Stimulated activated CD4-positive, alpha-beta T cell treated with anti-CD3 and anti-CD28 coated beads, Interleukin-4, amount 100 ng/mL, for 24 hours (primary cell): ENCODE measurements around the gene UBTD1.

Source experiments
- DNase-seq: peaks from one replicate; pipeline ENCODE4 v3.0.0-alpha.2; 2020

Gene UBTD1

DNA sequence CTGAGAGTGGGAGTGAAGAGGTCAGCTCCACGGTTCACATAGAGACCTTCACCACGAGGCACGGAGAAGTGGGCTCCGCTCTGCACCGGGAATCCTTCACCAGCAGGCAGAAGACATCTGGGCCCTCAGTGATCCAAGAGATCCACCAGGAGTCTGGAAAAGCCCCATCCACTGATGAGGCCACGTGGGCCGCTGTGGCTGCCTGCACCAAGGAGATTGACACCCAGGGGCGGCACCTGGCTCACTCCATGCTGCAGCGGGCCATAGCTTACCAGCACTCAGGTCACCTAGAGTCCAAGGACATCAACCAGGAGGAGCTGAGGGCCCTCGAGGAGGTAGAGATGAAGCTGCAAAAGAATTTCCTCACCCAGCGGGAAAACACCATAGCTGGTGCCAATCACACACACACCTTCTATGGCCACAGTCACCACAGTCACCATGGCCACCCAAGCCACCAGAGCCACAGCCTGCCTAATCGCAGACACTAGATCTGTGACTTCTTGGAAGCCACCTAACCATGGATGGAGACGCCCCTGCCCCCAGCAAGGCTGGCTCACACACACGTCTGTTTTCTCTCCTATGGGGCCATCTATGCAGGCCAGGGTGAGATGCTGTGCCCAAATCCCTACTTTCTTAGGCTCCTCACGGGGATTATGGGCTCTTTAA, 91.5 kb downstream of the UBTD1 start:
- DNase-seq = no peak

GRCh38 chr10:97590748-97591495, 92.2 kb downstream of the UBTD1 start:
- no peak for DNase-seq

DNA sequence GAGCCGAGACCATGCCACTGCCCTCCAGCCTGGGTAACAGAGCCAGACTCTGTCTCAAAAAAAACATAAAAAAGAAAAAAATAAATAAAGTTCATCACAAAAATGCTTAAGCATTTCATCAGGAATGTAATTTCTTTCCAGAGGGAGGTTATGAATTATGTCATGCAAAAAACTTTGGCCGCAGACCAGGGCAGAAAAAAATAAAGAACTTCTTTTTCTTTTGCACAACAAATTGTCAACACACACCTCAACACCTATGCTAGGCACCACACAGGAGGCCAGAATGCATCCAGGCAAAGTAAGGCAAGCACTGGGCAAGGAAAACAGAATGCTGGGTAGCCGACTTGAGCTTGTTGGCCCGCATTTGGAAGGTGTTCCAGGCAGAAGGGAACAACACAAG, 94.7 kb downstream of the UBTD1 start:
- no peak for DNase-seq

GRCh38 chr10:97596101-97597082, 97.7 kb downstream of the UBTD1 start:
- DNase-seq = no peak

DNA sequence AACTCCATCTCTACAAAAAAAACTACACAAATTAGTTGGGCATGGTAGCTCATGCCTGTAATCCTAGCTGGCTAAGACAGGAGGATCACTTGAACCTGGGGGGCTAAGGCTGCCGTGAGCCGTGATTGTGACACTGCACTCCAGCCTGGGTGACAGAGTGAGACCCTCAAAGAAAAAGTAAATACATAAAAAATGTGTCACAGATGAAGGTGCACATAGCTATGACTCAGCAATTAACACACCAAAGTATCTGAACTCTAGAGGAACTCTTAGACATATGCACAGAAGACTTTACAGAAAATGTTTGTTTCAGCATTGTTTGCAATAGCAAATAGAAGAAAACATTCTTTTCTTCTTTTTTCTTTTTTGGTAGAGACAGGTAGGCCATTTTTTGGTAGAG, 99.1 kb downstream of the UBTD1 start:
- no peak for DNase-seq

GRCh38 chr10:97598407-97599271, 99.9 kb downstream of the UBTD1 start:
- DNase-seq = no peak

DNA sequence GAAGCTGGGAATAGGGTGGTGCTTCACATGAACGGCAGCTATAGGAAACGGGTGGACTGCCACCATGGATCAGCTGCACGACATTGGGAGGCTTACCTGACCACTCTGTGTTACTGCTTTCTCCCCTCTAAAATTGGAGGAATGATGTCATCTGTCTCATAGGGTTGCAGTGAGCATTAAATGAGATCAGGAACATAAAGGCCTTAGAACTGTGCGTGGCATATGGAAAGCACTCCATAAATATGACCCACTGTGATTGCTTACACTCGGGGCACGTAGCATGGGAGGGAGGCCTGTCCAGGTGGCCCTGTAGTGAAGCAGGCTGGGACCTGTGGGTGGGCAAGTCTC, 100.5 kb downstream of the UBTD1 start:
- no peak for DNase-seq

DNA sequence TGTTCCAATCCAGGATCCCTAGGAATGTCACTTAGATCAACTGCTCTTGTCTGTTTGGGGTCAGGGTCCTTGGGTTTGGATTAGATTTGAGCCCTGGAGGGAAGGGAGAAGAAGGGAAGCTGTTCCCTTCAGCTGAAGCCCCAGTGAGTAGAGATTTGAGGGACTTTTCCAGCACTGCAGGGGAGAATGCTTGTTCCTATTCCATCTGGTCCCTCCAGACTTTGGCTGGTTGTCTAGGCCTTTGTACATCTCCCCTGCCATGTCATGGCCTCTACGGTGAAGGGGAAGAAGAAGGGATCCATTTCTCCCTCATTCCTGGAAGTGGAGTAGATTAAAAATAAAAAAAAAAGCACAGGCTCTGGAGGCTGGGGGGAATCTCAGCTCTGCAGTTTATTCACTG, 101.9 kb downstream of the UBTD1 start:
- no peak for DNase-seq

- DNase-seq = no peak
Measured at GRCh38 chr10:97601268-97602215, 102.8 kb downstream of the UBTD1 start.

- DNase-seq = no peak
Measured at GRCh38 chr10:97607095-97607636, 108.4 kb downstream of the UBTD1 start.

- DNase-seq = no peak
Measured at GRCh38 chr10:97608991-97609561, 110.4 kb downstream of the UBTD1 start.

DNA sequence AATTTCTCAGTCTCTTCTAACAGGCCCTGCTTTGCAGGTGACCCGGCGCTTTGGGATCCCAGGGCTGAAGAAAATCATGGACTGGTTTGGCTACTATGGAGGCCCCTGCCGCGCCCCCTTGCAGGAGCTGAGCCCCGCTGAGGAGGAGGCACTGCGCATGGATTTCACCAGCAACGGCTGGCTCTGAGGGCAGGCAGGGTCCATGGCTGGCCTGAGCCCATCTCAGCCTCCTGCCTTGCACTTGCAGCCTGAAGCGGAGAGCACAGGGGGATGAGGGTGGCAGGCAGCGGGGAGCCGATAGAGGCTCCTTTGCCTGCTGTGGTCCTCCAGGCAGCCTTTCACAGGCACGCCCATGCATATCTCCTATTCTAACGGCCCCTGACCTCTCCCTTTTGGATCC, 112.7 kb downstream of the UBTD1 start:
- no peak for DNase-seq

DNA sequence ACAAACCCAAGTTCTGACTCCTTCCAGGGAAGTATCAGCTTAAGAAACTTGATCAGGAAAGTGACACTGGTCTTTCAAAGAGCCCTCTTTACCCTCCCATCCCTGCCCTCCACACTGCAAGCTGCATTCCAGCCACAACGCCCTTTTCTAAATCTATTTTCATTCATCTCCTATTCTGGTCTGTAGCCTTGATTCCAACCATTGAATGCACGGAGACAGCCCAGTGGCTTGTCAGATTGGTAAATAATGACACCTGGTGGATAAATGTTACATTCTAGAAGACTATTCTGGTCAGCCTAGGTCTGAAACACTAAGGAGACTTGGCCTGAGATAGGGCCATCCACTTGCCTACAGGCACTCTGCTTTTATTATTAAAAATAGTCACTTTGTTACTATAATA, 113.7 kb downstream of the UBTD1 start:
- no peak for DNase-seq

GRCh38 chr10:97618285-97618684, 119.6 kb downstream of the UBTD1 start:
- no peak for DNase-seq

- DNase-seq = no peak
Measured at GRCh38 chr10:97618733-97619132, 120.0 kb downstream of the UBTD1 start.
